AG08395 (cell line): ENCODE data around the gene POMGNT1.

Source experiments
- DNase-seq: peaks from one replicate; pipeline ENCODE4 v3.0.0; 2012; ENCODE audit warnings: mixed read lengths, low spot score

POMGNT1 gene

DNA sequence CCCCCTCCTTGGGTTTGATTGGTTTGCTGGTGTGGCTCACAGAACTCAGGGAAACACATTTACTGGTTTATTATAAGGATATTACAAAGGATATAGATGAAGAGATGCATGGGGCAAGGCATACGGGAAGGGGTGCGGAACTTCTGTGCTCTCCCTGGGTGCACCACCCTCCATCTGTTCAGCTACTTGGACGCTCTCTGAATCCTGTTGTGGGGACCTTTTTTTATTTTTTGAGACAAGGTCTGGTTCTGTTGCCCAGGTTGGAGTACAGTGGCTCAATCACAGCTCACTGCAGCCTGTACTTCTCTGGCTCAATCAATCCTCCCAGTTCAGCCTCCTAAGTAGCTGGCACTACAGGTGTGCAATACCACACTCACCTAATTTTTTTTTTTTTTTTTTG lies 12.3 kb upstream of the POMGNT1 start:
- no peak for DNase-seq

DNA sequence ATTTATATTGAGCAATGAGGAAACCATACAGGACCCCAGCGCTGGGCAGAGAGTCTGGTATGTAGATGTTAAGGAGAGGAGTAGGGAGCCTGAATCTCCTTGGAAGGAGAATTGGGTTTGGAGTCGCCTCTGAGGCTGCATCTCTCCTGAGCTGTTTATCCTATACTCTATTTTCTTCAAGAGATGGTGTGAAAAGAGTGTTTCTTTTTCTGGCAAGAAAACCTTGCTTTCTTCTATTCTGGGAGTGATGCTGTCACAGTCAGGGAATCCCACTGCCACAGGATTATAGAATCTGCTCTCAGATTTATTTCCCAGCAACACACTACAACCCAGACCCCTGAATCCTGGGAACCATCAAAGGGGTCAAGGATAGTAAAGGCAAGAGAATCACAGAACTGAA lies 8.2 kb upstream of the POMGNT1 start:
- no peak for DNase-seq

- DNase-seq = no peak
Measured at GRCh38 chr1:46205791-46206190, 7.6 kb upstream of the POMGNT1 start.

GRCh38 chr1:46205141-46205540 lies 6.9 kb upstream of the POMGNT1 start:
- no peak for DNase-seq

DNA sequence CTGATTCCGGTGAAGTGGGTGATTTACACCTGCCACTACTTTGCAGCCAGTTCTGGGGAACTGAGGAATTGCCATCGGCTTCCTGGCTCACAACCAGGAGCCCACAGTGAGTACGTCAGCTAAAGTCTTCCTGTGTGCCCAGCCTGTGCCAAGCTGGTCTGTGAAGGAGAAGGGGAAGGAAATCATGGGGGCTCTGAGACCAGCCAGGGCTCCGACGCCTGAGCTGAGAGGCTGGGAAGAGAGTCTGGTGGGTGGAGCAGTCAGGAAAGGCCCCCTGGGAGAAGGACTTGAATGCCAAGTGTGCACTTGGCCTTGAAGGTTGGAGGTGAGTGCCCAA lies 6.1 kb upstream of the POMGNT1 start:
- no peak for DNase-seq

- DNase-seq = no peak
Measured at GRCh38 chr1:46203738-46204405, 5.6 kb upstream of the POMGNT1 start.

- no peak for DNase-seq
Measured at GRCh38 chr1:46199233-46199749, 1.1 kb upstream of the POMGNT1 start.

DNA sequence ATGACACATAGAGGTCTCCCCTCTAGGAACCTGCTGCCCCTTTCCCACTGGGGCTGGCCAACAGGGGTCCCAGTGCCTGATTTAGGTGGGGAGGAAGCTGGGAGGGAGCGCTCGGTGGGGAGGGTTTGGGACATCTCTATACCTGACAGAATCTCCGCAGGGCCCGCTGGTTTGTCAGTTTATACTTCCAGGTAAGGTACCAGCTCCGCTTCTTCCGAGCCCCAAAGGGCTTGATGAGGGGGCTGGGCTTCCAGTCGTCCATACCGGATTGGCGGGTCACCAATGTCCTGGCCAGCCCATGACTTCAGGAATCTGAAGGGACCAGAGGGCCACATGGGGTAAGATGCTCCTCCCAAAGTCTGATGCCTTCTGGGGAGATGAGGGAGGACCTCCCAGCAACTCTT lies 672 bp downstream of the POMGNT1 start:
- peak; percentile 15 for DNase-seq

DNA sequence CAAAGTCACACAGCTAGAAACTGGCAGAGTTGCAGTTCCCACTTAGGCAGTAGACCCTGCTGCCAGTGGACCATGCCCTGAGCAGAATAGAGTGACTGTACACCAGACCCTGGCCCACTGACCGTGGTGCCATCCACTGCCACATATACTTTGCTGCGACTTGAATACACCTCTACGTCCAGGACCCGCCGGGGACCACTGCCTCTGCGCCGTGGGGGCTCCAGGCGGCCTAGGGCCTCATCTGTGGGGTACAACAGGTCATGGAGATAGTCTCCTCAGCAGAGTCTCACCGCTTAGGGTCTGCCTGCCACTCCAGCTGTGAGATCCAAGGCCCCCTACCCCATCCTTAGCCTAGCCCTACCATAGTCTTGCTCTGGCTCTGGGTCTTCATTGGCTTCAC lies 1.6 kb downstream of the POMGNT1 start:
- DNase-seq = no peak

- DNase-seq = no peak
Measured at GRCh38 chr1:46194641-46195193, 3.5 kb downstream of the POMGNT1 start.

GRCh38 chr1:46193984-46194570 lies 4.2 kb downstream of the POMGNT1 start:
- no peak for DNase-seq

GRCh38 chr1:46193285-46193684 lies 4.9 kb downstream of the POMGNT1 start:
- no peak for DNase-seq

- DNase-seq = no peak
Measured at GRCh38 chr1:46192171-46192570, 6.1 kb downstream of the POMGNT1 start.

DNA sequence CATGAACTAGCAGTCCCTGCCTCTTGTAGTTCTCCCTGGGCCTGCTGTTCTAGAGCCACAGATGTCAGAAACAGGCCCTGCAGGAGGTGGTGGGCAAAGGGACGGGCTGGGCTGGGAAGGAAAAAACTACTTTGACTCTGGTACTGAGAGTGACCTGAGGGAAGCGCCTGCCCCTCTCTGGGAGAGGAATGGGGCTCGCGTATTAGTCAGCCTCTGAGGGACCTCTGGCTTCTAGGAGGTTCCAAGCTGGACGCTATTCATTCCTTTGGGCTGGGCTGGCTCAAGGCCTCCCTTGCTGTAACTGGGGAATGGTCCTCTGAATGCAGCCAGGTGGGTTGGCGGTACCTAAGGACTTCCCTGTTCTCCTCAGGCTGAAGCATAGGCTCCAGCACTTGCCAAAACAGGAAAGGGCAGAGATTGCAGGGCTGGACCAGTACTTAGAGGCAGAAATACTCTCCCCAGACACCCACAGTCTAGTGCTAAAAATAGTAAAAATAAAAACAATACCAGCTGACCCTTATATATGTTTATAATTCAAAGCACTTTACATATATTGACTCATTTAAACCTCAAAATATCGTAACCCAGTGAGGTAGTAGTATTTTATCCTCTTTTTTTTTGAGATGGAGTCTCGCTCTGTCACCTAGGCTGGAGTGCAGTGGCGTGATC lies 7.1 kb downstream of the POMGNT1 start:
- no peak for DNase-seq

GRCh38 chr1:46190539-46190938 lies 7.7 kb downstream of the POMGNT1 start:
- DNase-seq = no peak

- DNase-seq = peak; percentile 30
Measured at GRCh38 chr1:46188295-46189030, 9.8 kb downstream of the POMGNT1 start.

DNA sequence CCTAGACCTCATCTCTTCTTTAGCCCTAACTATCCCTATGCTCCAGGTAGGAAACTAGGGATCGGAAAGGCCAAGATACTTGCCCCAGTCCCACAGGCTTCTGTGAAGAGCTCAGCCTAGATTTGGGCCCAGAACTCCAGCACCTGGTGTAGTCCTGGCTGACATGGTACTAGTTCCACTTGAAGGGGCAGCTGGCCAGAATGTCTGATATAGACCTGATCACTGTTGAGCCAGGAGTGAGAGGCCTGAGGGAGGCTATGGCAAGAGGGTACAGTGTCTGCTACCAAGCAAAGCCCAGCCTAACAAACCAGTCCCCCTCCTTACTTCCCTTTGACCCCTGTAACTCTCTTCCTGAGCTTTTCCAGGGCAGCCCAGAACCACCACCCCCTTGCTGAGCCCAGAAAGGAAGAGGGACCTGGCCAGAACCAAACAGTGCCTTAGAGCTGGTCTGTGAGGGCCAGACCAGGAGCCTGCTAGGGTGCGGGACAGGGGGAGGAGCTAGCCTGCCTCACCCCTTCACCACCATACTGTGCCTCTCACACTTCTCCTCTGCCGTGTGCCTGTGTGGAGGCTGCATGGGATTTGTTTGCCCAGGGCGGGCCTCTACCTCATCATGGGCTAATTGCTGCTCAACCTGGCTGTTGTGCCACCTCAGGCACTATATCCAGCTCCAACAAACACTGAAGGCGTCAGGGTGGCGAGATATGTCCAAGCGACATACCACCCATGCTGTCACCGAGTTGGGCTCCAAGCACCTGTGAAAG lies 10.9 kb downstream of the POMGNT1 start:
- no peak for DNase-seq

GRCh38 chr1:46186076-46186475 lies 12.2 kb downstream of the POMGNT1 start:
- DNase-seq = no peak

- no peak for DNase-seq
Measured at GRCh38 chr1:46184920-46185658, 13.1 kb downstream of the POMGNT1 start.

DNA sequence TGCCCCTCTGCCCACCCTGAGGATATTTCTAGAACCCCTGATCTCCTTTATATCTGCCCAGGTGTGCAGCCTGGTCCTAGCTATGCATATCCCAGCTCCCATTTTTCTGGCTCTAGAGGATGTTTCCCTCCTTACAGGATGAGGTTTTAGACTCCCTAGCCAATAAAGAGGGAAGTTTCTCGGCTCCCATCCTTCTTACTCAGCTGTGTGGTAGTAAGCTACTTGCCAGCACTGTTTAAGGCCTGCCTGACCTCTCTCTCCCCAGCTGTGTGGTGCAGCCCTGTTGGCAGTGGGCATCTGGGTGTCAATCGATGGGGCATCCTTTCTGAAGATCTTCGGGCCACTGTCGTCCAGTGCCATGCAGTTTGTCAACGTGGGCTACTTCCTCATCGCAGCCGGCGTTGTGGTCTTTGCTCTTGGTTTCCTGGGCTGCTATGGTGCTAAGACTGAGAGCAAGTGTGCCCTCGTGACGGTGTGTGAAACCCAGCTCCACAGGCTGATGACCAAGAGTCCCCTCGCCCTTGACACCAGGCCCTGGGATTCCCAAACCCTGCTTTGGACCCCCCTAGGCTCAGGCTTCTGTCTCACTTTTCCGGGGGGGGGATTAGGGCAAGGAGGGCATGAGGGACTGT lies 14.2 kb downstream of the POMGNT1 start:
- peak; percentile 28 for DNase-seq
